HCT116 (cell line): Measurements from ENCODE around the gene ATP12A.

ENCODE experiments used
- CBX3 ChIP-seq: IDR thresholded peaks from 2 replicates; pipeline ENCODE4 v1.6.1; 2012; ENCODE audit warnings: low read depth
- CTCF ChIP-seq, 3 experiments: fragments of 200-600 bp in 1 of 3; sonication (generic) in 1 of 3; IDR thresholded peaks in 2 of 3; conservative IDR thresholded peaks in 1 of 3; 2 replicates each; pipeline ENCODE4 v1.5.1; 2012 to 2017; ENCODE audit warnings: low read depth in 2 of 3, low read length in 2 of 3, antibody characterized with exemption in 1 of 3, borderline replicate concordance in 1 of 3, control low read depth in 1 of 3, mild to moderate bottlenecking in 1 of 3, mixed read lengths in 1 of 3, mixed run types in 1 of 3, moderate library complexity in 1 of 3; ENCODE audit not compliant: insufficient read depth in 1 of 3
- POLR2AphosphoS5 ChIP-seq: IDR thresholded peaks from 2 replicates; pipeline ENCODE4 v1.6.1; 2011; ENCODE audit warnings: mild to moderate bottlenecking, low read depth, low read length, moderate library complexity
- RAD21 ChIP-seq: IDR thresholded peaks from 2 replicates; pipeline ENCODE4 v1.6.1; 2012; ENCODE audit warnings: low read depth, mild to moderate bottlenecking

DNA sequence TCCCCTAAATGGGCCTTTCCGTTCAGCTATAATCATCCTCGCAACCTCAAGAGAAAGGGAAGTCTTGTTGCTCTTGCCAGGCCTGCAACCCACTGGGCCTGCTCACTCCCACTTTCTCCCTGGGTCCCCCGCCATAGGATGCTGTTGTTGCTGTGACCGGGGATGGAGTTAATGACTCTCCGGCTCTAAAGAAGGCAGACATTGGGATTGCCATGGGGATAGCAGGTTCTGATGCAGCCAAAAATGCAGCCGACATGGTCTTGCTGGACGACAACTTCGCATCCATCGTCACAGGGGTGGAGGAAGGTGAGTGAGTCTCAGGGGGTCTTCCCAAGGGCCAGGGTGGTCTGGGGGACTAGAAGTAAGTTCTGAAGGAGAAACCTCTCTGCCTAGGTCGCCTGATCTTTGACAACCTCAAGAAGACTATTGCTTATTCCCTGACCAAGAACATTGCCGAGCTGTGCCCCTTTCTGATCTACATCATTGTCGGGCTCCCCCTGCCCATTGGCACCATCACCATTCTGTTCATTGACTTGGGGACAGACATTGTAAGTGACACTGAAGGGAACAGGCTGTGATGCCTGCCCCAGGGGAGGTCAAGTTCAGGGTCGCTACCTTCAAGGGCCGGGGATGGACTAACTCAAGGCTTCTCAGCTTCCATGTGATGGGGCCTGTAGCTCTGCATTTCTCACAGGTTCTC is 26.8 kb downstream of the ATP12A start:
- TF ChIP-seq RAD21 (no peak), POLR2AphosphoS5 (no peak), CBX3 (no peak), CTCF (IDR thresholded peaks at IDR 0.05 in 2 of 3, conservative IDR thresholded peaks at IDR 0.05 in 1 of 3; ENCODE audit: borderline replicate concordance in 1 of 3, insufficient read depth in 1 of 3, low read depth in 2 of 3, low read length in 2 of 3) (no peak)
